T-helper 1 cell treated with Interleukin-12 subunit alpha and Interleukin-12 subunit beta and Interleukin-4 antibody, amounts not matched to agents 30 μg/mL and 1 μg/mL, for 36 hours (primary cell): ENCODE data around the gene RXRA.

Source experiments
- H3K27ac Mint-ChIP-seq: one replicate; pipeline ENCODE4 v1.8.0; 2021; ENCODE audit warnings: mild to moderate bottlenecking, mixed read lengths
- H3K27me3 Mint-ChIP-seq: one replicate; pipeline ENCODE4 v1.8.0; 2021; ENCODE audit warnings: low read depth, mixed read lengths
- H3K36me3 Mint-ChIP-seq: one replicate; pipeline ENCODE4 v1.8.0; 2021; ENCODE audit warnings: low read depth, mixed read lengths
- H3K4me1 Mint-ChIP-seq: one replicate; pipeline ENCODE4 v1.8.0; 2021; ENCODE audit warnings: low read depth, mixed read lengths
- H3K4me3 Mint-ChIP-seq: one replicate; pipeline ENCODE4 v1.8.0; 2021; ENCODE audit warnings: mild to moderate bottlenecking, moderate library complexity, mixed read lengths
- H3K9me3 Mint-ChIP-seq: one replicate; pipeline ENCODE4 v1.8.0; 2021; ENCODE audit warnings: mixed read lengths

Gene RXRA

GRCh38 chr9:134365115-134365596, 38.9 kb downstream of the RXRA start:
- H3K4me1 Mint-ChIP-seq: no peaks in the 10 kb centered on the region
- H3K4me3 Mint-ChIP-seq: no peak overlapping the region
- no peaks in the 10 kb centered on the region for H3K27me3 Mint-ChIP-seq
- H3K27ac Mint-ChIP-seq: no peak overlapping the region
- no peaks in the 10 kb centered on the region for H3K36me3 Mint-ChIP-seq
- no peaks in the 10 kb centered on the region for H3K9me3 Mint-ChIP-seq

DNA sequence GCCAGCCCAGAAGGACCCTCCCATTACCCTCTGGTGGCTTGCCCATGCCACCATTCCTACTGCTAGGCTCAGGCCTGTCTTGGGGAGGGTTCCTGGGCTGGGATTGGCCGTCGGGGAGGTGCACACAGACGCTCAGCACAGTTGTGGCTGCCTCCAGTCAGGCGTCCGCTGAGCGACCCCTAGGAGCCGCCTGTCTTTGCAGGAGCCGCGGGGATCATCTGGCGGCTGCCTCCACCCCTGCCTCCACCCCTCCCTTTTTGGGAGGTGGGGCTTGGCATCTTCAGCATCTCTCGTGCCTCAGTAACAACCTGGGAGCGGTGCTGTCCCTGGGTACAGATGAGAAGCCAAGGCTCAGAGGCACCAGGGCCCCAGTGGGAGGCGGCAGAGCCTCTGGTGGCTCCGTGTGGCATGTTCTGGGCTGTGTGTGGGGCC, 39.6 kb downstream of the RXRA start:
- Mint-ChIP-seq H3K4me1 (no peaks in the 10 kb centered on the region), H3K27me3 (no peaks in the 10 kb centered on the region), H3K4me3 (no peak overlapping the region), H3K36me3 (no peaks in the 10 kb centered on the region), H3K27ac (no peak overlapping the region), H3K9me3 (no peaks in the 10 kb centered on the region)

- no peaks in the 10 kb centered on the region for H3K9me3 Mint-ChIP-seq
- no peak overlapping the region for H3K4me3 Mint-ChIP-seq
- no peaks in the 10 kb centered on the region for H3K27me3 Mint-ChIP-seq
- no peaks in the 10 kb centered on the region for H3K4me1 Mint-ChIP-seq
- no peak overlapping the region for H3K27ac Mint-ChIP-seq
- no peaks in the 10 kb centered on the region for H3K36me3 Mint-ChIP-seq
Observed at GRCh38 chr9:134366223-134367031, 40.2 kb downstream of the RXRA start.

DNA sequence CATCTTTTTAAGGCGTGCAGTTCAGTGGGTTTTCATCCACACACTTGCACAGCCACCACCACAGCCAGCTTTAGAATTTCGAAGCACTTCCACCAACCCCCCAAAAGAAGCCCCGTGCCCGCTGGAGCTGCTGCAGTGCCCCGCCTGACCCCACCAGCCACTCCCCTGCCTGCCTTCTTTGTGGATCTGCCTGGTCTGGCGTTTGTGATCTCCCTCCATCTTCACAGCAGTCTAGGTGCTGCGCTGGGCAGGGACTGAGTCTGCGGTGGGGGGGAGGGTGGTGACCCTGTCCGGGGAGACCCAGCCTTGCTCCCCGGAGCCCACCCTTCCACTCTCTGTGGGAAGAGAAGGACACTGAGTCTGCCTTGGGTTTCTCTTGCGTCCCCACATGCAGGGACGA, 40.8 kb downstream of the RXRA start:
- H3K36me3 Mint-ChIP-seq: no peaks in the 10 kb centered on the region
- no peaks in the 10 kb centered on the region for H3K4me1 Mint-ChIP-seq
- H3K9me3 Mint-ChIP-seq: no peaks in the 10 kb centered on the region
- H3K27me3 Mint-ChIP-seq: no peaks in the 10 kb centered on the region
- H3K4me3 Mint-ChIP-seq: no peak overlapping the region
- no peak overlapping the region for H3K27ac Mint-ChIP-seq

GRCh38 chr9:134367791-134368490, 41.7 kb downstream of the RXRA start:
- H3K4me1 Mint-ChIP-seq: no peaks in the 10 kb centered on the region
- no peaks in the 10 kb centered on the region for H3K27me3 Mint-ChIP-seq
- H3K9me3 Mint-ChIP-seq: no peaks in the 10 kb centered on the region
- no peaks in the 10 kb centered on the region for H3K36me3 Mint-ChIP-seq
- no peak overlapping the region for H3K27ac Mint-ChIP-seq
- H3K4me3 Mint-ChIP-seq: no peak overlapping the region

GRCh38 chr9:134368571-134368970, 42.3 kb downstream of the RXRA start:
- Mint-ChIP-seq H3K27me3 (no peaks in the 10 kb centered on the region), H3K9me3 (no peaks in the 10 kb centered on the region), H3K36me3 (no peaks in the 10 kb centered on the region), H3K4me3 (no peak overlapping the region), H3K27ac (no peak overlapping the region), H3K4me1 (no peaks in the 10 kb centered on the region)

DNA sequence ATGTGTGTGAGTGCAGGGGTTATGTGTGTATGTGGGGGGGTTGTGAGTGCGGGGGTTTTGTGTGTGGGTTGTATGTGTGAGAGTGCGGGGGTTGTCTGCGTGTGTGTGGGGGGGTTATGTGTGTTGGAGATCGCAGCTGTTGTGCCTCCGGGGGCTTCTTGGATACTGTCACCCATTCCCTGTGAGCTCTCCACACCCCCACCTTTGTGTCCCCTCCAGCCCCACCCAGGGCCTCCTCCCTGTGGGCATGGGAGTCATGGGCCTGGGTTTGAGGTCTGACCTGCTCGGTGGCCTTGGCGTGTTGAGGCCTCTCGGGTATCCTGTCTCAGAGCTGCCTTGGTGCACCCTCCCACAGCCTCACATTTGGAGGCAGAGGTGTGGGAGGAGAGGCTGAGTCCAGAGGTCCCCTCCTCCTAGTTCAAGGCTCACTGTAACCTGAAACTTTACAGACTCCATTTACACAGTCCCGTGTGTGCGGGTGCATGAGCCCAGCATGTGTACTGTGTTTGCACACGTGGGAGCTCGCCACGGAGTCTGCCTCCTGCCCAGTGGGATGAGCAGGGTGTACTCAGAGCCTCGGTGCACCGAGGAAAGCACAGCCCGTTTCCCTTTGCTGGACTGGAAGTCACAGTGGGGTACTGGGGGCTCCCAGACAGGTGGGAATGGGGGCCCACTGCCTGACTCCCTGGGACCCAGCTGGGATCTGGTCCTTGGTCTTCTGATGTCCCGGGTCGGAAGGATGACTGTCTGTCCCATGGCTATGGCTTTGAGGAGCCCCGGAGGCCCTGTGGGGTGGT, 43.4 kb downstream of the RXRA start:
- no peak overlapping the region for H3K27ac Mint-ChIP-seq
- H3K36me3 Mint-ChIP-seq: no peaks in the 10 kb centered on the region
- H3K4me1 Mint-ChIP-seq: no peaks in the 10 kb centered on the region
- H3K27me3 Mint-ChIP-seq: no peaks in the 10 kb centered on the region
- no peak overlapping the region for H3K4me3 Mint-ChIP-seq
- no peaks in the 10 kb centered on the region for H3K9me3 Mint-ChIP-seq

- H3K9me3 Mint-ChIP-seq: no peaks in the 10 kb centered on the region
- H3K4me3 Mint-ChIP-seq: no peak overlapping the region
- no peak overlapping the region for H3K27ac Mint-ChIP-seq
- no peaks in the 10 kb centered on the region for H3K36me3 Mint-ChIP-seq
- H3K27me3 Mint-ChIP-seq: no peaks in the 10 kb centered on the region
- no peaks in the 10 kb centered on the region for H3K4me1 Mint-ChIP-seq
Observed at GRCh38 chr9:134370213-134370492, 43.9 kb downstream of the RXRA start.

DNA sequence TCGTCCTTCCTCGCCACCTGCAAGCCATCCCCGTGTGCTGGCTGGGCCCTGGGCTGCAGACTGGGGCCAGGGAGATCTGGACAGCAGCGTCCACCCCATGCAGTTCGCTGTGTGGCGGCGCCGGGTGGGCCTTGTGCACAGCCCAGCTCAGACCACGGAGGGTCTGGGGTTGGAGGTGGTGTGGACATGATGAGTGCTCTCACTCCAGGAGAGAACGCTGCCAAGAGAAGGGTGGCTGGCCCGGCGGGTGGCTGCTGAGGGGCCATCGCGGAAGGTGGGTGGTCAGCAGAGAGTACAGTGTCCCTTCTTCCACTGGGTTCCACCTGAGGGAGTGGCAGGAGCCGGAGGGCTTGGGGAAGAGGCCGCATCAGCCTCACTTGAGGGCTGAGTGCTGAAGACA, 44.4 kb downstream of the RXRA start:
- Mint-ChIP-seq H3K4me1 (no peaks in the 10 kb centered on the region), H3K4me3 (no peak overlapping the region), H3K27me3 (no peaks in the 10 kb centered on the region), H3K36me3 (no peaks in the 10 kb centered on the region), H3K9me3 (no peaks in the 10 kb centered on the region), H3K27ac (no peak overlapping the region)

- Mint-ChIP-seq H3K27ac (no peak overlapping the region), H3K4me3 (no peak overlapping the region), H3K27me3 (no peaks in the 10 kb centered on the region), H3K36me3 (no peaks in the 10 kb centered on the region), H3K4me1 (no peaks in the 10 kb centered on the region), H3K9me3 (no peaks in the 10 kb centered on the region)
Observed at GRCh38 chr9:134371731-134372130, 45.5 kb downstream of the RXRA start.

GRCh38 chr9:134372581-134373267, 46.5 kb downstream of the RXRA start:
- Mint-ChIP-seq H3K4me1 (no peaks in the 10 kb centered on the region), H3K27me3 (no peaks in the 10 kb centered on the region), H3K9me3 (no peaks in the 10 kb centered on the region), H3K4me3 (no peak overlapping the region), H3K27ac (no peak overlapping the region), H3K36me3 (no peaks in the 10 kb centered on the region)

- H3K9me3 Mint-ChIP-seq: no peaks in the 10 kb centered on the region
- H3K4me3 Mint-ChIP-seq: no peak overlapping the region
- no peaks in the 10 kb centered on the region for H3K36me3 Mint-ChIP-seq
- H3K27me3 Mint-ChIP-seq: no peaks in the 10 kb centered on the region
- no peak overlapping the region for H3K27ac Mint-ChIP-seq
- H3K4me1 Mint-ChIP-seq: no peaks in the 10 kb centered on the region
Observed at GRCh38 chr9:134373269-134373668, 47.0 kb downstream of the RXRA start.

DNA sequence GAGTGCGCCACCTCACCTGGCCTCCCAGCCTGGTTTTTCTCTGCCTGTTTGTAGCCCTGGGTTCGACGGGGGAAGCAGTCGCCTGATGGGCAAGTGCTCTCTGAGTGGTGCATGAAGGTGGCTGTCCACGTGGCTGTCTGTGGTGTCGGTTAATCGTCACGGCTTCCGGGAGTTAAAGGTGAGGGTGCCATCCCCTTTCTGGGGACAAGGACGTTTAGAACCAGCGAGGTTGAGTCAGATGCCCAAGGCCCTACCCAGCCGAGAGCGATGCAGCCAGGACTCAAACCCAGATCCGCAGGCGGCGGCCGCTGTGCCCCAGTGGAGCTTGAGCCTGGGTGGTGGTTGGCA, 47.7 kb downstream of the RXRA start:
- H3K27me3 Mint-ChIP-seq: no peaks in the 10 kb centered on the region
- no peaks in the 10 kb centered on the region for H3K36me3 Mint-ChIP-seq
- H3K4me1 Mint-ChIP-seq: no peaks in the 10 kb centered on the region
- H3K9me3 Mint-ChIP-seq: no peaks in the 10 kb centered on the region
- H3K4me3 Mint-ChIP-seq: no peak overlapping the region
- H3K27ac Mint-ChIP-seq: no peak overlapping the region

GRCh38 chr9:134374301-134375010, 48.2 kb downstream of the RXRA start:
- no peaks in the 10 kb centered on the region for H3K9me3 Mint-ChIP-seq
- H3K36me3 Mint-ChIP-seq: no peaks in the 10 kb centered on the region
- H3K27me3 Mint-ChIP-seq: no peaks in the 10 kb centered on the region
- H3K4me1 Mint-ChIP-seq: no peaks in the 10 kb centered on the region
- no peak overlapping the region for H3K4me3 Mint-ChIP-seq
- H3K27ac Mint-ChIP-seq: no peak overlapping the region
